ENCODE data around the gene ADAMTS1.

The ADAMTS1 gene

GRCh38 chr21:26812173-26812572, 33.0 kb downstream of the ADAMTS1 start:
- no peak for DNase-seq (ENCODE audit: low read depth)

- no peak for DNase-seq (ENCODE audit: low read depth)
Measured at GRCh38 chr21:26811482-26811881, 33.7 kb downstream of the ADAMTS1 start.

GRCh38 chr21:26810676-26811415, 34.4 kb downstream of the ADAMTS1 start:
- DNase-seq (ENCODE audit: low read depth), result no peak

GRCh38 chr21:26810266-26810665, 34.9 kb downstream of the ADAMTS1 start:
- no peak for DNase-seq (ENCODE audit: low read depth)

- DNase-seq (ENCODE audit: low read depth), result no peak
Measured at GRCh38 chr21:26809745-26810144, 35.5 kb downstream of the ADAMTS1 start.

- DNase-seq (ENCODE audit: low read depth), result no peak
Measured at GRCh38 chr21:26806801-26807295, 38.4 kb downstream of the ADAMTS1 start.

GRCh38 chr21:26804895-26805609, 40.2 kb downstream of the ADAMTS1 start:
- no peak for DNase-seq (ENCODE audit: low read depth)

GRCh38 chr21:26801498-26801897, 43.7 kb downstream of the ADAMTS1 start:
- no peak for DNase-seq (ENCODE audit: low read depth)

- DNase-seq (ENCODE audit: low read depth), result no peak
Measured at GRCh38 chr21:26800970-26801431, 44.2 kb downstream of the ADAMTS1 start.

GRCh38 chr21:26800455-26800854, 44.8 kb downstream of the ADAMTS1 start:
- DNase-seq (ENCODE audit: low read depth), result no peak

GRCh38 chr21:26800001-26800400, 45.2 kb downstream of the ADAMTS1 start:
- no peak for DNase-seq (ENCODE audit: low read depth)

- no peak for DNase-seq (ENCODE audit: low read depth)
Measured at GRCh38 chr21:26798856-26799751, 46.1 kb downstream of the ADAMTS1 start.

- no peak for DNase-seq (ENCODE audit: low read depth)
Measured at GRCh38 chr21:26797878-26798456, 47.2 kb downstream of the ADAMTS1 start.

- no peak for DNase-seq (ENCODE audit: low read depth)
Measured at GRCh38 chr21:26795866-26796329, 49.3 kb downstream of the ADAMTS1 start.

GRCh38 chr21:26795412-26795805, 49.8 kb downstream of the ADAMTS1 start:
- DNase-seq (ENCODE audit: low read depth), result no peak

GRCh38 chr21:26794597-26795411, 50.4 kb downstream of the ADAMTS1 start:
- no peak for DNase-seq (ENCODE audit: low read depth)

GRCh38 chr21:26790296-26790695, 54.9 kb downstream of the ADAMTS1 start:
- DNase-seq (ENCODE audit: low read depth), result no peak

GRCh38 chr21:26788790-26789189, 56.4 kb downstream of the ADAMTS1 start:
- DNase-seq (ENCODE audit: low read depth), result no peak

Measured in activated gamma-delta T cell treated with anti-CD3 and anti-CD28 coated beads, Interleukin-2, amount 50 U/mL, for 16 hours (primary cell).